ENCODE measurements around the gene NXPE2. TPM values are rescaled to one million over a fixed set of nuclear protein-coding genes. Genes with fewer than 3 reads are reported as not detected.

Gene NXPE2
- total RNA-seq, 1 donor from 2014 or later = 0.33 TPM

DNA sequence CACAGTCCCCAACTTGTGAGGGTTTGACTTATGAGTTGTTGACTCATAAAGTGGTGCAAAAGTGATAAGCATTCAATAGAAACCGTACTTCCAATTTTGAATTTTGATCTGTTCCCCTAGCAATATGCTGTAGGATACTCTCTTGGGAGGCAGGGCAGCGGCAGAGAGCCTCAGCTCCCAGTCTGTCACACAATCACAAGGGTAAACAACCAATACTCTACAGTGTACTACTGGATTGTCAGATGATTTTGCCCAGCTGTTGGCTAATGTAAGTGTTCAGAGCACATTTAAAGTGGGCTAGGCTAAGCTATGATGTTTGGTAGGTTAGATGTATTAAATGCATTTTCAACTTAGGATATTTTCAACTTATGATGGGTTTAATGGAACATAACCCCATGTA lies 13.7 kb upstream of the NXPE2 start:
- no peak overlapping the region for H3K4me3 Mint-ChIP-seq (ENCODE audit: unreplicated experiment)
- no peaks in the 10 kb centered on the region for H3K4me1 Mint-ChIP-seq (ENCODE audit: unreplicated experiment)
- no peak overlapping the region for H3K27ac Mint-ChIP-seq (ENCODE audit: unreplicated experiment)
- H3K36me3 Mint-ChIP-seq (ENCODE audit: low read depth, unreplicated experiment) = no peaks in the 10 kb centered on the region
- DNase-seq (ENCODE audit: low spot score) = no peak
- TF ChIP-seq, protein P1, sequence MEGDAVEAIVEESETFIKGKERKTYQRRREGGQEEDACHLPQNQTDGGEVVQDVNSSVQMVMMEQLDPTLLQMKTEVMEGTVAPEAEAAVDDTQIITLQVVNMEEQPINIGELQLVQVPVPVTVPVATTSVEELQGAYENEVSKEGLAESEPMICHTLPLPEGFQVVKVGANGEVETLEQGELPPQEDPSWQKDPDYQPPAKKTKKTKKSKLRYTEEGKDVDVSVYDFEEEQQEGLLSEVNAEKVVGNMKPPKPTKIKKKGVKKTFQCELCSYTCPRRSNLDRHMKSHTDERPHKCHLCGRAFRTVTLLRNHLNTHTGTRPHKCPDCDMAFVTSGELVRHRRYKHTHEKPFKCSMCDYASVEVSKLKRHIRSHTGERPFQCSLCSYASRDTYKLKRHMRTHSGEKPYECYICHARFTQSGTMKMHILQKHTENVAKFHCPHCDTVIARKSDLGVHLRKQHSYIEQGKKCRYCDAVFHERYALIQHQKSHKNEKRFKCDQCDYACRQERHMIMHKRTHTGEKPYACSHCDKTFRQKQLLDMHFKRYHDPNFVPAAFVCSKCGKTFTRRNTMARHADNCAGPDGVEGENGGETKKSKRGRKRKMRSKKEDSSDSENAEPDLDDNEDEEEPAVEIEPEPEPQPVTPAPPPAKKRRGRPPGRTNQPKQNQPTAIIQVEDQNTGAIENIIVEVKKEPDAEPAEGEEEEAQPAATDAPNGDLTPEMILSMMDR (IDR thresholded peaks at IDR 0.05; ENCODE audit: unreplicated experiment) = no peak
- H3K9me3 Mint-ChIP-seq (ENCODE audit: unreplicated experiment) = no peaks in the 10 kb centered on the region
- H3K27me3 Mint-ChIP-seq (ENCODE audit: unreplicated experiment) = no peaks in the 10 kb centered on the region

DNA sequence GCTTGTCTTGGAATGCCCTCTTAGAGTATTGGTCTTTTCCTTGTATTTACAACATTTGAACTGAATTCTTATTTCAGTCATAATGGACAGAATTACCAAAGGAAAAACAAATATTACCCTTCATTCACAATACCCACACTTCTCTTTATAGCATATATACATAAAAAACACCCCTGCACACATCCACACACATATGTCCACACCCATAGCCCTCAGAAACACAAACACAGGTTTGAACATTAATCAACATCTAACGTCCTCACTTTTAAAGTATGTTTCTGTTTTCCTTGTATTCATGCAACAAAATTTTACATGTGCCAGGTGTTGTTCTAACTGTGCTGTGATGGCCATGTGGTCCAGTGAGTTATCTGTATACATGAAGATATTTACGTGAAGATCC lies 11.6 kb upstream of the NXPE2 start:
- Mint-ChIP-seq H3K9me3 (ENCODE audit: unreplicated experiment) (no peaks in the 10 kb centered on the region), H3K4me3 (ENCODE audit: unreplicated experiment) (no peak overlapping the region), H3K27ac (ENCODE audit: unreplicated experiment) (no peak overlapping the region), H3K36me3 (ENCODE audit: low read depth, unreplicated experiment) (no peaks in the 10 kb centered on the region), H3K27me3 (ENCODE audit: unreplicated experiment) (no peaks in the 10 kb centered on the region), H3K4me1 (ENCODE audit: unreplicated experiment) (no peaks in the 10 kb centered on the region)
- TF ChIP-seq, protein P1 (IDR thresholded peaks at IDR 0.05; ENCODE audit: unreplicated experiment) = no peak
- no peak for DNase-seq (ENCODE audit: low spot score)

DNA sequence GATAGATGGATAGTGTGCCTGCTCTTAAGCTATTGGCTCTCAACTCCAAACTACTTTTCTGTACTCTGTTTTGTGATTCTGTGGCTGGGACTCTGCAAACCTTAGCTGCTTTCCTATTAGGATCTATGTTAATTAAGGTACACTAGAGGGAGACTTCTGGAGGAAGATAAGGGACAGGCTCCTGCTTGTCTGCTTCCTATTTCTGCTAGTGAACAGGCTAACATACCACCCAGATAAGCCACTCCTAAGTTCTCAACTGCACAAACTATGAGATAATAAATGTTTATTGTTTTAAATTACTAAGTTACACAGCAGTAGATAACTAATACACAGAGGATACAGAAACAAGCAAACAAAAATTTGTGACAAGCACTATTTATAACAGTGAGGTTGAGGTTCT lies 10.2 kb upstream of the NXPE2 start:
- Mint-ChIP-seq H3K4me3 (ENCODE audit: unreplicated experiment) (no peak overlapping the region), H3K27me3 (ENCODE audit: unreplicated experiment) (no peaks in the 10 kb centered on the region), H3K27ac (ENCODE audit: unreplicated experiment) (no peak overlapping the region), H3K4me1 (ENCODE audit: unreplicated experiment) (no peaks in the 10 kb centered on the region), H3K9me3 (ENCODE audit: unreplicated experiment) (no peaks in the 10 kb centered on the region), H3K36me3 (ENCODE audit: low read depth, unreplicated experiment) (no peaks in the 10 kb centered on the region)
- TF ChIP-seq, protein P1 (IDR thresholded peaks at IDR 0.05; ENCODE audit: unreplicated experiment) = no peak
- DNase-seq (ENCODE audit: low spot score) = no peak

DNA sequence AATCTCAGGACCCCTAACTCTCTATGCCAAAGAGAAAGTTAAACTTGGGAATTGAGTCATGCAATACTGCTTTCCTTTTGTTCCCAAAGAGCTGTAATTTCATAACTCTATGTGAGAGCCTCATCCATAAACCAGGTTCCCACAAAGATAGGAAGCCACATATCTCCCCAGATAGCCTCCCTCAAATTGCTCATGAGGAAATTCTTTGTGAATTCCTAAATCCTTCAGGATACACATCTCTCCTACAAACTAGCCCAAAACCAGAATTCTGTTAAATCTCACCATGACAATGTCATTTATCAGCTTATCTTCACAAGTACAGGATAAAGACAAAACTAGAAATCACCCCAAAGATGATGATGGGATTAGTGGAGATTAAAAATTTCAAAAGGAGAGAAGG lies 4.7 kb upstream of the NXPE2 start:
- DNase-seq (ENCODE audit: low spot score) = no peak
- no peak overlapping the region for H3K27ac Mint-ChIP-seq (ENCODE audit: unreplicated experiment)
- no peaks in the 10 kb centered on the region for H3K36me3 Mint-ChIP-seq (ENCODE audit: low read depth, unreplicated experiment)
- TF ChIP-seq, protein P1 (IDR thresholded peaks at IDR 0.05; ENCODE audit: unreplicated experiment) = no peak
- peaks cover under 1% of the 10 kb centered on the region for H3K27me3 Mint-ChIP-seq (ENCODE audit: unreplicated experiment)
- H3K4me1 Mint-ChIP-seq (ENCODE audit: unreplicated experiment) = no peaks in the 10 kb centered on the region
- peaks cover under 1% of the 10 kb centered on the region for H3K9me3 Mint-ChIP-seq (ENCODE audit: unreplicated experiment)
- no peak overlapping the region for H3K4me3 Mint-ChIP-seq (ENCODE audit: unreplicated experiment)

DNA sequence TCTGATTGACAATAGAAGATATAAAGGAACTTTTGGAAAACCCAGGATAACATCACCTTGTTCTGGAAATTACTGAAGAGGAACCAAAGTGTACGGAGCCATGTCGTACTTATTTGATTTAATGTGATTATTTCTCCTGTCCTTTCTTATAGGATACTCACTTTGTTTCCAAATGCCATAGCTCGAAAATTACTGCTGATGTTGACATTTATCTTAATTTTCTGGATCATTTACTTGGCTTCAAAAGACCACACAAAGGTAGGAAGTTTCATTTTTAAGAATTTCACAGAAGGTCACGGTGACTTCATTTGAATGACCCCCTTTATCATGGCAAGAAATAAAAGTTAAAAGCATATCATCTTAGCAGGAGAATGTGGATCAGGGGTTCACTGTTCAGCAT lies 1.2 kb downstream of the NXPE2 start:
- TF ChIP-seq, protein P1 (IDR thresholded peaks at IDR 0.05; ENCODE audit: unreplicated experiment) = no peak
- Mint-ChIP-seq H3K4me1 (ENCODE audit: unreplicated experiment) (no peaks in the 10 kb centered on the region), H3K27ac (ENCODE audit: unreplicated experiment) (no peak overlapping the region), H3K9me3 (ENCODE audit: unreplicated experiment) (peaks cover 8% of the 10 kb centered on the region), H3K4me3 (ENCODE audit: unreplicated experiment) (no peak overlapping the region), H3K36me3 (ENCODE audit: low read depth, unreplicated experiment) (peaks cover 9% of the 10 kb centered on the region), H3K27me3 (ENCODE audit: unreplicated experiment) (peaks cover 1% of the 10 kb centered on the region)
- no peak for DNase-seq (ENCODE audit: low spot score)
